Measurements from ENCODE around the gene PKN3. TPM values are rescaled to one million over a fixed set of nuclear protein-coding genes. Genes with fewer than 3 reads are reported as not detected.

The PKN3 gene
- total RNA-seq, 2 experiments from 2014 or later, result 0.95 to 1.9 TPM

DNA sequence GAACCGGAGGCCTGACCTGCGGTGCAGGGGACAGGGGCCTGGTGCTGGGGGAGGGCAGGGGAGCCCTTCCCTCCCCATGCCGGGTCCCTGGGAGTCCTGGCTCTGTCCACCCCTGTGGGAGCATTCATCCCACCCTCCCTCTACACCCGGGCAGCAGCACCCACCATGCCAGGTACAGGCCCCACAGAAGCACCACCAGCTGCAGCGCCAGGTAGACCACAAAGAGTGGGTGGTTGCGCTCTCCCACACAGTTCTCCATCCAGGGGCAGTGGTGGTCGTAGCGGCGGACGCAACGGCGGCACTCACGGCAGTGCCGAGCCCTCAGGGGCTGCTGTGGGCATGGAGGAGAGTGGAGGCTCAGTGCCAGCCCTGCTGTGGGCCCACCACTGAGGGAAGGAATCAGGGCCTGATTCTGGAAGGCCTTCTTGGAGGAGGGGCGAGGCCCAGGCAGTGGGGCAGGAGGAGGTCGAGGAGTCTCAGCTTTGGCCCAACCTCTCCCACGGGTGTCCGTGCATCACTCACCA lies 19.2 kb downstream of the PKN3 start:
- H3K36me3 ChIP-seq (ENCODE audit: insufficient read depth, low read length), result peaks cover 13% of the 10 kb centered on the region
- H3K27me3 Mint-ChIP-seq, result no peaks in the 10 kb centered on the region
- TF ChIP-seq, protein P1, sequence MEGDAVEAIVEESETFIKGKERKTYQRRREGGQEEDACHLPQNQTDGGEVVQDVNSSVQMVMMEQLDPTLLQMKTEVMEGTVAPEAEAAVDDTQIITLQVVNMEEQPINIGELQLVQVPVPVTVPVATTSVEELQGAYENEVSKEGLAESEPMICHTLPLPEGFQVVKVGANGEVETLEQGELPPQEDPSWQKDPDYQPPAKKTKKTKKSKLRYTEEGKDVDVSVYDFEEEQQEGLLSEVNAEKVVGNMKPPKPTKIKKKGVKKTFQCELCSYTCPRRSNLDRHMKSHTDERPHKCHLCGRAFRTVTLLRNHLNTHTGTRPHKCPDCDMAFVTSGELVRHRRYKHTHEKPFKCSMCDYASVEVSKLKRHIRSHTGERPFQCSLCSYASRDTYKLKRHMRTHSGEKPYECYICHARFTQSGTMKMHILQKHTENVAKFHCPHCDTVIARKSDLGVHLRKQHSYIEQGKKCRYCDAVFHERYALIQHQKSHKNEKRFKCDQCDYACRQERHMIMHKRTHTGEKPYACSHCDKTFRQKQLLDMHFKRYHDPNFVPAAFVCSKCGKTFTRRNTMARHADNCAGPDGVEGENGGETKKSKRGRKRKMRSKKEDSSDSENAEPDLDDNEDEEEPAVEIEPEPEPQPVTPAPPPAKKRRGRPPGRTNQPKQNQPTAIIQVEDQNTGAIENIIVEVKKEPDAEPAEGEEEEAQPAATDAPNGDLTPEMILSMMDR (IDR thresholded peaks at IDR 0.05), result no peak
- ATAC-seq (ENCODE audit: poor library complexity) (no peak), DNase-seq (peak in 1 of 14 experiments; percentile 17)
- no peaks in the 10 kb centered on the region for H3K9me3 Mint-ChIP-seq
- no peaks in the 10 kb centered on the region for H3K9me3 ChIP-seq (ENCODE audit: control insufficient read depth in 1 of 2, insufficient read depth in 1 of 2, low read length in 2 of 2)
- ChIA-PET CTCF (interaction anchor here (1.0 kb wide), 1 partner anchor 19 kb away, joined by 3 read pairs; the partner anchor contains the start of gene PKN3), POLR2A (no interaction called here)
- H3K4me1 Mint-ChIP-seq (ENCODE audit: low read depth), result peaks cover 33% of the 10 kb centered on the region
- H3K4me3 ChIP-seq (ENCODE audit: low read length), result no peak overlapping the region
- peaks cover 14% of the 10 kb centered on the region for H3K36me3 Mint-ChIP-seq (ENCODE audit: low read depth)
- H3K27ac Mint-ChIP-seq, result peak overlapping the region; percentile 84
- H3K27me3 ChIP-seq (ENCODE audit: control insufficient read depth in 1 of 2, insufficient read depth in 2 of 2, low read length in 2 of 2), result no peaks in the 10 kb centered on the region
- peak overlapping the region; percentile 25 for H3K4me3 Mint-ChIP-seq
- no peak overlapping the region for H3K27ac ChIP-seq (ENCODE audit: low read depth in 1 of 2, low read length in 2 of 2)
- intact Hi-C loops (cut with DNase I, micrococcal nuclease), result loop anchor here in 1 of 2 experiments (5.0 to 10.0 kb wide), 2 partner anchors 34 to 53 kb away; partner anchors contain the start of genes SET and ZER1
- H3K4me1 ChIP-seq (ENCODE audit: insufficient read depth, low read length), result peaks cover 35% of the 10 kb centered on the region

DNA sequence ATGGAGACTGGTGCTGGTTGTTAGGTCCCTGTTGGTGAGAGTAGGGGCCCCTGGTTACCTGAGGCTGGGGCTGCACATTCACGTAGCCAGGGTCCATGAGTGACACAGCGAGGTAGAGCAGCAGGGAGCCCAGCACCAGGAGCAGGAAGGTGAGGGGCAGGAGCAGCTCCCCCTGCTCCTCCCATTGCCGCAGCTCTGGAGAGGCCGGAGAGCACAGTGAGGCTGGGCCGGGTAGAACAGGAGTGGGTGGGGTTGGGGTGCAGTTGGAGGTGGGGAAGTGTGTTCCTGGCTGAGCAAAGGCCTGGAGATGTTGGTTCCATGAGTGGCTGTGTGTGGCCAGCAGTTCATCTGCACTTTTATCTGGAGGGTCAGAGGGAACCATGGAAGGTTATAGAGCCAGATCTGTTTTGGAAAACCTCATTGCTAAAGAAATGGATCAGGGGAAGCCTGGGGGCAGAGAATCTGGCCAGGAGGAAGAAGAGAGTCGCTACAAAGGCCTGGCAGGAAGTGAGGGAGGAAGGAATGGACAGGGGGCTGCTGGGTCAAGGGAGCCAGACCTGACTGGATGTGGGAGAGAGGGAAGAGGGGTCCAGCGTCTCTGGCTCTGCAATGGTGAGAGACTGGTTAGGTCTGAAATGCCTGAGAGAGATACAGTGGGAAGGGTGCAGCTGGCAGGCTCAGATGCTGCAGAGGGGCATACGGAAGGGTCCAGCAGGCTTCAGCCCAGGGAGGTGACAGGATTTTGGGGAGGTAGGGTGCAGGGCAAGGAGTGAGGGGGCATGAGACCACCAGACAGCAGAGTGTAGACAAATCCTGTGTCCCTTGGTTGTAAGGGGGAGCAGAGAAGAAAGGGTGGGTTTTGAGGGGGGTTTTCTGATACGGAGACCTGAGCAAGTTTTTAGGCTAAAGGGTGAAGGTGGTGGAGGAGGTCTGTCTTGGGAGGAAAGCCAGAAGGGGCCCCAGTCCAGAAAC lies 20.4 kb downstream of the PKN3 start:
- Histone ChIP-seq H3K27me3 (ENCODE audit: control insufficient read depth in 1 of 2, insufficient read depth in 2 of 2, low read length in 2 of 2) (no peaks in the 10 kb centered on the region), H3K9me3 (ENCODE audit: control insufficient read depth in 1 of 2, insufficient read depth in 1 of 2, low read length in 2 of 2) (no peaks in the 10 kb centered on the region), H3K36me3 (ENCODE audit: insufficient read depth, low read length) (peaks cover 13% of the 10 kb centered on the region), H3K4me3 (ENCODE audit: low read length) (no peak overlapping the region), H3K27ac (ENCODE audit: low read depth in 1 of 2, low read length in 2 of 2) (peak overlapping the region in 1 of 2 donors; percentile 8), H3K4me1 (ENCODE audit: insufficient read depth, low read length) (peaks cover 46% of the 10 kb centered on the region)
- DNase-seq, result peak in 1 of 14 experiments; percentile 41
- Mint-ChIP-seq H3K27me3 (no peaks in the 10 kb centered on the region), H3K36me3 (ENCODE audit: low read depth) (peaks cover 14% of the 10 kb centered on the region), H3K27ac (peak overlapping the region; percentile 84), H3K9me3 (no peaks in the 10 kb centered on the region), H3K4me3 (peak overlapping the region; percentile 95), H3K4me1 (ENCODE audit: low read depth) (peaks cover 33% of the 10 kb centered on the region)
- TF ChIP-seq, protein P1 (IDR thresholded peaks at IDR 0.05), result no peak
- ChIA-PET POLR2A (interaction anchor here (2.1 to 3.5 kb wide), 4 partner anchors 33 to 170 kb away, joined by 18 to 33 read pairs (median 25); partner anchors contain the start of genes ENDOG, SET, SPTAN1 and ZER1), CTCF (interaction anchor here (1.0 to 1.9 kb wide), 1 partner anchor 21 kb away, joined by 3 to 5 read pairs; the partner anchor contains the start of gene PKN3)
- intact Hi-C loops (cut with DNase I, micrococcal nuclease), result loop anchor here in 1 of 2 experiments (5.0 to 10.0 kb wide), 2 partner anchors 35 to 52 kb away; partner anchors contain the start of genes SET and ZER1
- ATAC-seq (ENCODE audit: poor library complexity), result no peak

DNA sequence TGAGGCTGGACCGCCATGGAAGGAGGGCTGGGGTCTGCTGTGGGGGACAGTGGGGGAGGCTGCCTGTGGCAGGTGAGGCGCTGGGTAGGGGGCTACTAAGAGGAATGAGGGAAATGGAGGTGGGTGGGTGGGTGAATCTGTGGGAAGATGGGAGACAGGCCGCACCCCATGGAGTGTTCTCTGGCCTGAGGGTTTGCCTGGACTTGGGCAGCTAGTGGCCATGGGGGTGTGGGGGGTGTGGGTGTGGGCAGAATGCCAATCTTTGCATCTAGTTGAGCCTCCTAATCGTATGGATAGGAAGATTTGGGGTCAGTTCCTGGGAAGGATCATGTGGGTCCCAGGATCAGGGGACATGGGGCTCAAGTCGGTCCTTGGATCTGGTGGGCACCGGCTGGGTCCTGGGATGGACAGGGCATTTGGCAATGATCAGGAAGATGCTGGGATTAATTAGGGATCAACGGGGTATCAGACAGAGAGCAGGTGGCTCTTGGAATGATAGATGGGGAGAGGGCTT lies 21.1 kb downstream of the PKN3 start:
- Mint-ChIP-seq H3K9me3 (no peaks in the 10 kb centered on the region), H3K27me3 (no peaks in the 10 kb centered on the region), H3K4me3 (peak overlapping the region; percentile 95), H3K36me3 (ENCODE audit: low read depth) (peaks cover 14% of the 10 kb centered on the region), H3K27ac (peak overlapping the region; percentile 86), H3K4me1 (ENCODE audit: low read depth) (peaks cover 33% of the 10 kb centered on the region)
- peak overlapping the region; percentile 70 to 72 for H3K27ac ChIP-seq (ENCODE audit: low read depth in 1 of 2, low read length in 2 of 2)
- ChIA-PET POLR2A (interaction anchor here (0.9 to 3.5 kb wide), 13 partner anchors 21 to 352 kb away, joined by 3 to 33 read pairs (median 5); partner anchors contain the start of genes ENDOG, GLE1, PKN3 and SET), CTCF (interaction anchor here (1.9 kb wide), 1 partner anchor 21 kb away, joined by 5 read pairs; the partner anchor contains the start of gene PKN3)
- ATAC-seq (ENCODE audit: poor library complexity) (no peak), DNase-seq (peak in 1 of 14 experiments; percentile 54)
- intact Hi-C loops (cut with DNase I, micrococcal nuclease), result loop anchor here in 1 of 2 experiments (5.0 to 10.0 kb wide), 2 partner anchors 36 to 51 kb away; partner anchors contain the start of genes SET and ZER1
- H3K4me3 ChIP-seq (ENCODE audit: low read length), result peak overlapping the region; percentile 90
- peaks cover 53% of the 10 kb centered on the region for H3K4me1 ChIP-seq (ENCODE audit: insufficient read depth, low read length)
- peaks cover 13% of the 10 kb centered on the region for H3K36me3 ChIP-seq (ENCODE audit: insufficient read depth, low read length)
- H3K27me3 ChIP-seq (ENCODE audit: control insufficient read depth in 1 of 2, insufficient read depth in 2 of 2, low read length in 2 of 2), result no peaks in the 10 kb centered on the region
- TF ChIP-seq, protein P1 (IDR thresholded peaks at IDR 0.05), result no peak
- no peaks in the 10 kb centered on the region for H3K9me3 ChIP-seq (ENCODE audit: control insufficient read depth in 1 of 2, insufficient read depth in 1 of 2, low read length in 2 of 2)

Measured in CD4-positive, alpha-beta T cell (primary cell).